ENCODE results near the gene INTS15.

INTS15 gene

DNA sequence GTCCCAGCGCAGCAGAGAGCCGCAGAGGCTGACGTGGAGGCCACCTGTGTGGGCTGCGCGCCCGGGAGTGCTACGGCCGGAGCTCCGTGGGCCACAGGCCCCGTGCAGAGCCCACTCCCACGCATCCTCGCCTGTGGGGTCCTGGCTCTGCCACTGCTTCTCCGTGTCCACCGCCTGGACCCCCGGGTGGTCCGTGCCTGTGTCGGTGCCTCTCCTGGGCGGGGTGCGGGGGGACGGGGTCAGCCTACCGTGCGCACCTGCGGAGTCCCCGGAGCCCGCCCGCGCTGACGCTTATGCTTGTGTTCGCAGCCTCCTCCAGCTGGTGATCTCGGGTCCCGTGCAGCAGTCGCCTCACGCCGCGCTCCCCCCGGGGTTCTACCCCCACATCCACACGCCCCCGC, 17.8 kb downstream of the INTS15 start:
- TF ChIP-seq, protein P1, sequence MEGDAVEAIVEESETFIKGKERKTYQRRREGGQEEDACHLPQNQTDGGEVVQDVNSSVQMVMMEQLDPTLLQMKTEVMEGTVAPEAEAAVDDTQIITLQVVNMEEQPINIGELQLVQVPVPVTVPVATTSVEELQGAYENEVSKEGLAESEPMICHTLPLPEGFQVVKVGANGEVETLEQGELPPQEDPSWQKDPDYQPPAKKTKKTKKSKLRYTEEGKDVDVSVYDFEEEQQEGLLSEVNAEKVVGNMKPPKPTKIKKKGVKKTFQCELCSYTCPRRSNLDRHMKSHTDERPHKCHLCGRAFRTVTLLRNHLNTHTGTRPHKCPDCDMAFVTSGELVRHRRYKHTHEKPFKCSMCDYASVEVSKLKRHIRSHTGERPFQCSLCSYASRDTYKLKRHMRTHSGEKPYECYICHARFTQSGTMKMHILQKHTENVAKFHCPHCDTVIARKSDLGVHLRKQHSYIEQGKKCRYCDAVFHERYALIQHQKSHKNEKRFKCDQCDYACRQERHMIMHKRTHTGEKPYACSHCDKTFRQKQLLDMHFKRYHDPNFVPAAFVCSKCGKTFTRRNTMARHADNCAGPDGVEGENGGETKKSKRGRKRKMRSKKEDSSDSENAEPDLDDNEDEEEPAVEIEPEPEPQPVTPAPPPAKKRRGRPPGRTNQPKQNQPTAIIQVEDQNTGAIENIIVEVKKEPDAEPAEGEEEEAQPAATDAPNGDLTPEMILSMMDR (IDR thresholded peaks at IDR 0.05; ENCODE audit: extremely low read depth, insufficient read depth, missing control alignments): no peak
- peak; percentile 14 for DNase-seq (ENCODE audit: low spot score)
- in situ Hi-C loops (cut with MboI; ENCODE audit: low pct_unique_long_range_greater_than_20kb, low sequenced_read_pairs, unreplicated experiment): no loop called here

GRCh38 chr7:6608081-6608480, 18.3 kb downstream of the INTS15 start:
- DNase-seq (ENCODE audit: low spot score): no peak
- TF ChIP-seq, protein P1 (IDR thresholded peaks at IDR 0.05; ENCODE audit: extremely low read depth, insufficient read depth, missing control alignments): no peak
- in situ Hi-C loops (cut with MboI; ENCODE audit: low pct_unique_long_range_greater_than_20kb, low sequenced_read_pairs, unreplicated experiment): no loop called here

GRCh38 chr7:6608794-6609193, 19.0 kb downstream of the INTS15 start:
- DNase-seq (ENCODE audit: low spot score): no peak
- in situ Hi-C loops (cut with MboI; ENCODE audit: low pct_unique_long_range_greater_than_20kb, low sequenced_read_pairs, unreplicated experiment): no loop called here
- TF ChIP-seq, protein P1 (IDR thresholded peaks at IDR 0.05; ENCODE audit: extremely low read depth, insufficient read depth, missing control alignments): no peak

- TF ChIP-seq, protein P1 (IDR thresholded peaks at IDR 0.05; ENCODE audit: extremely low read depth, insufficient read depth, missing control alignments): no peak
- no peak for DNase-seq (ENCODE audit: low spot score)
- in situ Hi-C loops (cut with MboI; ENCODE audit: low pct_unique_long_range_greater_than_20kb, low sequenced_read_pairs, unreplicated experiment): no loop called here
Observed at GRCh38 chr7:6612819-6613218, 23.0 kb downstream of the INTS15 start.

DNA sequence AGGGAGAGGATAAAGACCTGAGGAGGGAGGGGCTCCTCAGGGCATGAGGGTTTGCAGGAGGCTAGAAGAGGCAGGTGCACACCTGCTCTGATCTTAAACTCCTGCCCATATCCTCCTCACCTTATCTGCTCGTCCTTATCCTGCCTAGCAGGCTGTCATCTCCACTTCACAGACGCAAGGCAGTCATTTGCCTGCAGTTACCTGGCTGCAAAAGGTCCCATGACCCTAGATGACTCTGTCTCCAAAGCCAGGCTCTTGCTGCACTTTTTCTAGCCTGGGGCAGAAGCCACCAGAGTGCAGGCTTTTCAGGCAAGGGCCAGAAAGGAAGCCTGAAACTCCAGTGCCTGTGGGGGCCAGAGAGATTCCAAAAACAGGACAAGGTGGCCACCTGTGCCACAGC, 23.9 kb downstream of the INTS15 start:
- TF ChIP-seq, protein P1 (IDR thresholded peaks at IDR 0.05; ENCODE audit: extremely low read depth, insufficient read depth, missing control alignments): no peak
- in situ Hi-C loops (cut with MboI; ENCODE audit: low pct_unique_long_range_greater_than_20kb, low sequenced_read_pairs, unreplicated experiment): no loop called here
- no peak for DNase-seq (ENCODE audit: low spot score)

DNA sequence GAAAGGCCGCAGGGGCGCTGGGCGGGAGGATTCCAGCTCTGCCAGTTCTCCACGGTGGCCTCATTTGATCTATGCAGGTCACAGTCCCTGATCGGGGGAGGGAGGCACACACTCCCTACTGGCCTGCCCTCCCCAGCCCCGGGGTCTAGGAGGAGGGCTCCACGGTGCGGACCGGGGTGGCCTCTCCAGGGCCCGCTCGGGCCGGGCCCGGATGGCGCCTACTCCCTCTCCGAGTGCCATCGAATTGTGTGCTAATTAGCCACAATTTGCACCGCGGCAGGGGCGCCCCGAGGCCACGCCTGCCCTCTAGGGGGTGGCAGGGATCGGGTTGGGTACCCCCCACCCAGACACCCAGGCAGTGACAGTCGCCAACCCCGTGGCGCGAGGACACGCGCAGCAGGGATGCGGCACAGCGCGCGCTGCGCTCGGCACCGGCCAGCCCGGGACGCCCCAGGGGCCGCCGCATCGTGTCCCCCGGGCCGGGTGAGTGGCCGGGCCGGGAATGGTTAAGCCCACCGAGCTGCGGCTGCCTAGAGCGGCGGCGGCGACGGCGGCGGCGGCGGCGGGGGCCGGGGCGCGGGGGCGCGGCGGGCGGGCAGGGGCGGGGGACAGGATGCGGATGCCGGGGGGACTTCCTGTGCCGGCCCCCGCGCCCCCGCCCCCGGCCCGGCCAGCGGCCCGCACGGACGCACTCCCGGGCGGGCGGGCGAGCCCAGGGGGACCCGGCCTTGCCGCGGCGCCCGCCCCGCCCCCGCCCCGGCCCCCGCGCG, 25.3 kb downstream of the INTS15 start, which contains the start of gene ZNF853:
ZNF853 (plus strand) TSS at position 658 of the 770 bp plus-strand sequence. CDS start 565 bp downstream, outside the sequence.
- in situ Hi-C loops (cut with MboI; ENCODE audit: low pct_unique_long_range_greater_than_20kb, low sequenced_read_pairs, unreplicated experiment): no loop called here
- TF ChIP-seq, protein P1 (IDR thresholded peaks at IDR 0.05; ENCODE audit: extremely low read depth, insufficient read depth, missing control alignments): no peak
- no peak for DNase-seq (ENCODE audit: low spot score)
